Psoas muscle (tissue), 8 donors: ENCODE measurements around the gene GCK. TPM values are rescaled to one million over a fixed set of nuclear protein-coding genes. Genes with fewer than 3 reads are reported as not detected.

Experiments used
- ATAC-seq, 4 donors: fragments of 200-7000 bp; cut with Tn5 transposase; one replicate each; pipeline ENCODE4 v1.9.1; 2020; ENCODE audit warnings: moderate library complexity in 3 of 4, mild to moderate bottlenecking in 2 of 4
- DNase-seq, 2 donors: peaks; one replicate each; pipeline ENCODE4 v3.0.0-alpha.2; 2020
- H3K27ac ChIP-seq: fragments of 200-600 bp; one replicate; pipeline ENCODE4 v1.8.0; 2022
- H3K27me3 ChIP-seq, 3 donors: fragments of 200-600 bp in 1 of 3; one replicate each; pipeline versions ENCODE4 v1.6.1 to v1.8.0; 2013 to 2022; ENCODE audit warnings: low read length in 2 of 3, mild to moderate bottlenecking in 2 of 3, moderate library complexity in 1 of 3; ENCODE audit not compliant: insufficient read depth in 3 of 3
- H3K36me3 ChIP-seq, 2 donors: fragments of 200-600 bp in 1 of 2; one replicate each; pipeline versions ENCODE4 v1.6.1 to v1.8.0; 2013 to 2022; ENCODE audit warnings: low read depth in 1 of 2, mild to moderate bottlenecking in 1 of 2, moderate library complexity in 1 of 2; ENCODE audit not compliant: insufficient read depth in 1 of 2
- H3K4me1 ChIP-seq: fragments of 200-600 bp; one replicate; pipeline ENCODE4 v1.8.0; 2022
- H3K4me3 ChIP-seq: fragments of 200-600 bp; one replicate; pipeline ENCODE4 v1.8.0; 2022; ENCODE audit warnings: mild to moderate bottlenecking
- H3K9me3 ChIP-seq: fragments of 200-600 bp; one replicate; pipeline ENCODE4 v1.8.0; 2022
- CTCF ChIP-seq: fragments of 200-600 bp; IDR thresholded peaks from one replicate; pipeline ENCODE4 v1.8.0; 2022; ENCODE audit warnings: antibody characterized with exemption
- WGBS, 3 donors: extraction: QIAGEN DNeasy Blood & Tissue Kit; methylation state at CpG; one replicate each; pipeline versions ENCODE4 v1.1.6 to v1.1.7; 2013; 5-methylcytosine and 5-hydroxymethylcytosine counted together
- intact Hi-C, 2 donors: fragments of 100-400 bp; cut with DNase I; formaldehyde crosslinking; loops; one replicate each; pipeline versions ENCODE4 v1.11.0 to v1.14.2; 2022
- polyA plus RNA-seq, 3 donors: library from polyadenylated mRNA; stranded (reverse); fragments of 200-250 nt; gene quantifications; one replicate each; pipeline ENCODE4 v1.2.3, GENCODE V29; 2013
- total RNA-seq, 4 donors: library from RNA; stranded (reverse); fragmentation: NEBNext Ultra II Directional in 2 of 4; extraction: Animal tissue kit (Norgen Biotek cat#: 25700) in 2 of 4; gene quantifications; one replicate each; pipeline versions ENCODE4 v1.2.1 to v1.2.4, GENCODE V29; 2021 to 2023
- donor health status: healthy with polysubstance abuse.
- donor health status: DM: no; HTN: no; CAD: no; lungs with moderate emphysema.
- donor health status: Bipolar disorder and iron deficiency.
- donor health status: healthy.
- donor health status: DM: yes; HTN: yes; CAD: no.
- donor health status: DM: no; HTN: no; CAD: no.
- donor health status: DM: no; HTN: no; CAD: no.
- donor health status: DM: yes; HTN: yes; CAD: no.

GCK gene
- total and polyA plus RNA-seq, 7 donors, result 0.07 to 0.11 (median 0.08) TPM; not detected in 4

- intact Hi-C loops, result no loop called here
- DNase-seq, result no peak
- H3K36me3 ChIP-seq, result peaks cover 0 to 29% of the 10 kb centered on the region in 2 donors
- ATAC-seq, result peak in 3 of 4 donors; percentile 11 to 33 (median 30)
- TF ChIP-seq CTCF, result no peak
- H3K4me3 ChIP-seq, result no peak overlapping the region
- no peaks in the 10 kb centered on the region for H3K4me1 ChIP-seq
- H3K9me3 ChIP-seq, result no peaks in the 10 kb centered on the region
- 54 to 60% (median 56%) methylated on average over 22 of the region's 22 CpGs for WGBS, 3 donors
- no peaks in the 10 kb centered on the region for H3K27me3 ChIP-seq
- H3K27ac ChIP-seq, result no peak overlapping the region
Measured at GRCh38 chr7:44235582-44236332, 46.5 kb upstream of the GCK start.

GRCh38 chr7:44235066-44235465 is 45.8 kb upstream of the GCK start:
- H3K27ac ChIP-seq, result no peak overlapping the region
- H3K9me3 ChIP-seq, result no peaks in the 10 kb centered on the region
- H3K4me1 ChIP-seq, result no peaks in the 10 kb centered on the region
- no peak overlapping the region for H3K4me3 ChIP-seq
- intact Hi-C loops, result no loop called here
- TF ChIP-seq CTCF, result no peak
- H3K27me3 ChIP-seq, result no peaks in the 10 kb centered on the region
- ATAC-seq, result no peak
- peaks cover 0 to 26% of the 10 kb centered on the region in 2 donors for H3K36me3 ChIP-seq
- DNase-seq, result no peak
- WGBS, 3 donors, result 76 to 83% (median 80%) methylated on average over 8 of the region's 8 CpGs

GRCh38 chr7:44232901-44233715 is 43.9 kb upstream of the GCK start:
- ATAC-seq (no peak), DNase-seq (no peak)
- Histone ChIP-seq H3K4me3 (no peak overlapping the region), H3K9me3 (no peaks in the 10 kb centered on the region), H3K27ac (no peak overlapping the region), H3K27me3 (no peaks in the 10 kb centered on the region), H3K4me1 (no peaks in the 10 kb centered on the region), H3K36me3 (peaks cover 0 to 8% of the 10 kb centered on the region in 2 donors)
- no peak for TF ChIP-seq CTCF
- intact Hi-C loops, result no loop called here
- 77 to 84% (median 81%) methylated on average over 22 of the region's 22 CpGs for WGBS, 3 donors

- peaks cover 0 to 8% of the 10 kb centered on the region in 2 donors for H3K36me3 ChIP-seq
- intact Hi-C loops, result no loop called here
- ATAC-seq (no peak), DNase-seq (no peak)
- 84 to 88% (median 84%) methylated on average over 13 of the region's 13 CpGs for WGBS, 3 donors
- no peak overlapping the region for H3K4me3 ChIP-seq
- no peaks in the 10 kb centered on the region for H3K9me3 ChIP-seq
- no peaks in the 10 kb centered on the region for H3K27me3 ChIP-seq
- H3K4me1 ChIP-seq, result no peaks in the 10 kb centered on the region
- no peak overlapping the region for H3K27ac ChIP-seq
- no peak for TF ChIP-seq CTCF
Measured at GRCh38 chr7:44232396-44232795, 43.2 kb upstream of the GCK start.
